ENCODE measurements around the gene KRT5.
"Not testable (repeated sequence)": the region's sequence is repeated elsewhere in the genome, so short reads cannot be mapped to it uniquely, and the experiment has no call there.

Gene KRT5

GRCh38 chr12:52493172-52493571 lies 27.0 kb downstream of the KRT5 start, which contains the start of gene KRT6A:
Gene KRT6A, minus strand, starts transcription at chr12:52493257. Its CDS starts 69 bp downstream, at chr12:52493188.
- DNase-seq = no peak

- not testable (repeated sequence) for DNase-seq
Measured at GRCh38 chr12:52492405-52492804, 27.8 kb downstream of the KRT5 start.

- DNase-seq = not testable (repeated sequence)
Measured at GRCh38 chr12:52491495-52491894, 28.7 kb downstream of the KRT5 start.

GRCh38 chr12:52488736-52489135 lies 31.5 kb downstream of the KRT5 start:
- no peak for DNase-seq

- not testable (repeated sequence) for DNase-seq
Measured at GRCh38 chr12:52487744-52488443, 32.3 kb downstream of the KRT5 start.

- no peak for DNase-seq
Measured at GRCh38 chr12:52487211-52487610, 33.0 kb downstream of the KRT5 start.

DNA sequence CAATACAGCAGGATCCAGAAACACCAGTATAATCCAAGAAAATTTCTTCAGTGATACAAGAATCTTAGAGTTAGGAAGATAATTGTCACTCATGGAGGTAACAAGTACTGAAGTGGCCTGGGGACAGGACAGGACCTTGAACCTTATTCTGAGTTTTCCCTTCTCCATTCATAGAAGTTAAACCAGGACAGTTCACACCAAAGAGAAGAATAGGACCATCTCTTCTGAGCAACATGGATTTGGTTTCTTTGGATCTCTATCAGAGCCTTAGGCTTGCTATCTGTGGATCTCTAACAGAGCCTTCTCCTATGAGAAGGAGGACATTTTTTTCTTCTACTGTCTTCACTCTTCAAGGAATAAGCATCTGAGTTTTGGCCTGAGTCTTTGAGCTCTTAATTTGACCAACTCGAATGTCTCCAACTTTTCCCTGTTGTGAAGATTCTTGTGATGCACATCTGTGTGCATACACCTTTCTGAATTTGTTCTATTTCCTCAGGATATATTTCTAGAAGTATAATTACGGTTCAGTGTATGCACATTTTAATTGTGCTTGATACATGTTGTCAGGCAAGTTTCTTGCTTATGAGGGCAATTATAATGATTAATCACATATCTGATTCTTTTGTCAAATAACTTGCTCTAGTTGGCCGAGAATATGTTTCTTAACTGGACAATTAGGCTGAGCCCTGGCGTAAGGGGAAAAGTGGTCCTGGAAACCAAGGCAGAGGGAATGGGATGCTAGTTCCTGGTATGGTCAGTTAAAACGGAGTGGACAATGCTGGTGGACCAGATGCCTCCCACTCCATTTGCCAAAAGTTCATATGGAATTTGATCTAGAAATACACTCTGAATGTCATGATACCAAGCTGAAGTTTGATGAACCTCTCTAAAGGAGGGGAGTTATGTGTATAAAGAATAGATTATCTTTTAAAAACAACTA lies 33.8 kb downstream of the KRT5 start:
- DNase-seq = no peak

- DNase-seq = no peak
Measured at GRCh38 chr12:52480073-52480472, 40.1 kb downstream of the KRT5 start.

DNA sequence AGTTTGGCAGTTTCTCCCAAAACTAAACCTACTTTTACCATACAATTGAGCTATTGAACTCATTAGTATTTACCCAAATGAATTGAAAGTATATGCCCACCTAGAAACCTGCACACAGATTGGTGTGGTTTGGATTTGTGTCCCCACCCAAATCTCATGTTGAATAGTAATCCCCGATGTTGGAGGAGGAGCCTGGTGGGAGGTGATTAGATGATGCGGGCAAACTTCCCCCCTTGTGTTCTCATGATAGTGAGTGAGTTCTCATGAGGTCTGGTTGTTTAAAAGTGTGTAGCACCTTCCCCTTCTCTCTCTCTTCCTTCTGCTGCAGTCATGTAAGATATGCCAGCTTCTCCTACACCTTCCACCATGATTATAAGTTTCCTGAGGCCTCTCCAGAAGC lies 42.5 kb downstream of the KRT5 start:
- DNase-seq = no peak

GRCh38 chr12:52474212-52474611 lies 46.0 kb downstream of the KRT5 start:
- DNase-seq = no peak

DNA sequence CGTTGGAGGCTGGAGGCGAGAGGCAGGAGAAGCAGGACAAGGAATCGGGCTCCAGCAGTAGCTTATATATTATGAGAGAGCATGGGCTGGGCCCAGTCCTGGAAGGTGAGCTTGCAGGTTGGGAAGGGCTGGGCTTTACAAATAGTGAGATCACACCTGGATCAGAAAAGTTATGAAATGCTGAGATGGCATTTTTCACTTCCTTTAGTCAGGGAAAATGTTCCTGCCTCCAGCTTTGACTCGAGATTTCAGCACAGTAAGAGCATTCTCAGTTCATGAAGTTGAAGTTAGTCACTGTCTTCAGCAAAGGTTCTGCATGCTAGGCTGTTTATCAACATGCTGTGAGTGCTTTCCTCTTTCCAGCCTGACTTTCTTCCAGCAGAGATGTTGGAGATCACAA lies 46.4 kb downstream of the KRT5 start, which contains the start of gene KRT6C:
KRT6C (minus strand) TSS at position 38 of the 400 bp plus-strand sequence. CDS start 68 bp downstream, outside the sequence.
- no peak for DNase-seq

GRCh38 chr12:52469853-52470252 lies 50.3 kb downstream of the KRT5 start:
- DNase-seq = no peak

DNA sequence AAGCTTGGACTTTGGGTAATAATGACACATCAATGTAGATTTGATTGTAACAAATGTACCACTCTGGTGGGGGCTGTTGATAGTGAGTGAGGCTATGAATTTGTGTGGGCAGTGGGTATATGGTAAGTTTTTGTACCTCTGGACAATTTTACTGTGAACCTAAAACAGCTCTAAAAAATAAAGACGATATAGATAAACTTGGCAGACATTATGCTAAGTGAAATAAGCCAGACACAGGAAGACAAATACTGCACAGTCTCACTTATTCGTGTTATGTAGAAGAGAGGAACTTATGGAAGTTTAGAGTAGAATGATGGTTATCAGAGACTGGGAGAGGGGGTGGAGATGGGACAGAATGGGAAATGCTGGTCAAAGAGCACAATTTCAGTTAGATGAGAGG lies 55.3 kb downstream of the KRT5 start:
- no peak for DNase-seq

All from NCI-H510A (cell line).